HG03575 (cell line): Measurements from ENCODE around the gene SLC4A5.
"Not testable (repeated sequence)": the region's sequence is repeated elsewhere in the genome, so short reads cannot be mapped to it uniquely, and the experiment has no call there.

Experiments
- ATAC-seq: cut with Tn5 transposase; IDR thresholded peaks from one replicate; pipeline ENCODE4 v1.9.1; 2021; ENCODE audit not compliant: unreplicated experiment, insufficient number of reproducible peaks, low FRiP score; ENCODE audit errors: extremely low read depth

Gene SLC4A5

GRCh38 chr2:74249406-74250122, 93.7 kb downstream of the SLC4A5 start:
- ATAC-seq, result no peak

- ATAC-seq, result no peak
These were observed 96.6 kb downstream of the SLC4A5 start for GRCh38 chr2:74246496-74247195.

- no peak for ATAC-seq
These were observed 98.9 kb downstream of the SLC4A5 start for GRCh38 chr2:74244286-74244685.

- no peak for ATAC-seq
These were observed 100.7 kb downstream of the SLC4A5 start for GRCh38 chr2:74242354-74243071.

- no peak for ATAC-seq
These were observed 103.9 kb downstream of the SLC4A5 start for GRCh38 chr2:74239346-74239745.

- ATAC-seq, result no peak
These were observed 104.3 kb downstream of the SLC4A5 start for GRCh38 chr2:74238879-74239278.

GRCh38 chr2:74235041-74235440, 108.2 kb downstream of the SLC4A5 start:
- no peak for ATAC-seq

GRCh38 chr2:74233648-74234047, 109.6 kb downstream of the SLC4A5 start:
- no peak for ATAC-seq

GRCh38 chr2:74232426-74232825, 110.8 kb downstream of the SLC4A5 start:
- ATAC-seq, result no peak

- ATAC-seq, result not testable (repeated sequence)
These were observed 113.4 kb downstream of the SLC4A5 start for GRCh38 chr2:74229865-74230264.

GRCh38 chr2:74228772-74229171, 114.4 kb downstream of the SLC4A5 start:
- no peak for ATAC-seq

GRCh38 chr2:74227646-74228045, 115.6 kb downstream of the SLC4A5 start:
- ATAC-seq, result no peak

- ATAC-seq, result no peak
These were observed 116.5 kb downstream of the SLC4A5 start for GRCh38 chr2:74226648-74227213.

GRCh38 chr2:74225698-74226459, 117.3 kb downstream of the SLC4A5 start:
- ATAC-seq, result no peak

- ATAC-seq, result no peak
These were observed 119.1 kb downstream of the SLC4A5 start for GRCh38 chr2:74223941-74224770.

GRCh38 chr2:74222300-74222650, 120.9 kb downstream of the SLC4A5 start:
- ATAC-seq, result no peak

GRCh38 chr2:74221604-74222299, 121.5 kb downstream of the SLC4A5 start:
- ATAC-seq, result no peak

GRCh38 chr2:74221091-74221490, 122.1 kb downstream of the SLC4A5 start:
- no peak for ATAC-seq
